Lower leg skin (tissue), 4 donors: ENCODE measurements around the gene CDH13. TPM values are rescaled to one million over a fixed set of nuclear protein-coding genes. Genes with fewer than 3 reads are reported as not detected.

Source experiments
- DNase-seq, 2 donors: peaks; one replicate each; pipeline ENCODE4 v3.0.0-alpha.2; 2019; ENCODE audit warnings: low spot score in 2 of 2
- H3K4me3 ChIP-seq: fragments of 200-600 bp; sonication (generic); 2 replicates; pipeline ENCODE4 v1.5.1; 2017; ENCODE audit warnings: mild to moderate bottlenecking, low read depth; ENCODE audit not compliant: poor library complexity, severe bottlenecking
- CTCF ChIP-seq, 3 donors: fragments of 450-650 bp; IDR thresholded peaks; one replicate each; pipeline ENCODE4 v1.5.1; 2016; ENCODE audit warnings: antibody characterized with exemption in 3 of 3, mild to moderate bottlenecking in 3 of 3, moderate library complexity in 2 of 3
- POLR2A ChIP-seq, 2 donors: fragments of 450-650 bp; IDR thresholded peaks; one replicate each; pipeline ENCODE4 v1.6.1; 2016 to 2017; ENCODE audit warnings: antibody characterized with exemption in 2 of 2, mild to moderate bottlenecking in 1 of 2, moderate library complexity in 1 of 2
- WGBS, 2 donors: methylation state at CpG; one replicate each; pipeline ENCODE4 v1.1.5; 2018; 5-methylcytosine and 5-hydroxymethylcytosine counted together
- intact Hi-C: fragments of 100-400 bp; cut with DNase I; formaldehyde crosslinking; loops from one replicate; pipeline ENCODE4 v1.15.0; 2023; ENCODE audit warnings: low total_unique reads
- total RNA-seq, 4 donors: library from RNA; depleted of rRNA; stranded (reverse); fragments of >200 nt; gene quantifications; one replicate each; pipeline ENCODE4 v1.1.0, GENCODE V29; 2016

Gene CDH13
- total RNA-seq, 4 donors from 2014 or later = 102 to 246 (median 155) TPM

- intact Hi-C loops = no loop called here
- DNase-seq = no peak
- no peak for TF ChIP-seq CTCF (IDR thresholded peaks at IDR 0.05)
- TF ChIP-seq POLR2A (IDR thresholded peaks at IDR 0.05) = no peak
- H3K4me3 ChIP-seq = no peak overlapping the region
- 83 to 87% methylated on average over 11 of the region's 11 CpGs for WGBS, 2 donors
Observed at GRCh38 chr16:82963653-82964052, 336.9 kb downstream of the CDH13 start.

- no peak for TF ChIP-seq POLR2A (IDR thresholded peaks at IDR 0.05)
- H3K4me3 ChIP-seq = no peak overlapping the region
- no peak for DNase-seq
- WGBS, 2 donors = 93 to 96% methylated on average over 5 of the region's 5 CpGs
- intact Hi-C loops = no loop called here
Observed at GRCh38 chr16:82965808-82966207, 339.0 kb downstream of the CDH13 start.

- H3K4me3 ChIP-seq = no peak overlapping the region
- no peak for DNase-seq
- intact Hi-C loops = no loop called here
- 88 to 94% methylated on average over 7 of the region's 7 CpGs for WGBS, 2 donors
- no peak for TF ChIP-seq CTCF (IDR thresholded peaks at IDR 0.05)
- no peak for TF ChIP-seq POLR2A (IDR thresholded peaks at IDR 0.05)
Observed at GRCh38 chr16:82967424-82967823, 340.7 kb downstream of the CDH13 start.

GRCh38 chr16:82971126-82971525 is 344.4 kb downstream of the CDH13 start:
- intact Hi-C loops = no loop called here

GRCh38 chr16:82972331-82972919 is 345.7 kb downstream of the CDH13 start:
- H3K4me3 ChIP-seq = no peak overlapping the region
- 55 to 59% methylated on average over 4 of the region's 4 CpGs for WGBS, 2 donors
- TF ChIP-seq POLR2A (IDR thresholded peaks at IDR 0.05) (no peak), CTCF (IDR thresholded peaks at IDR 0.05) (no peak)
- DNase-seq = no peak
- intact Hi-C loops = no loop called here

More at GRCh38 chr16:82971126-82971525, 344.4 kb downstream of the CDH13 start:
- no peak overlapping the region for H3K4me3 ChIP-seq
- DNase-seq = no peak
- 75 to 82% methylated on average over 5 of the region's 5 CpGs for WGBS, 2 donors
- no peak for TF ChIP-seq POLR2A (IDR thresholded peaks at IDR 0.05)
- TF ChIP-seq CTCF (IDR thresholded peaks at IDR 0.05) = no peak

- no peak overlapping the region for H3K4me3 ChIP-seq
- TF ChIP-seq POLR2A (IDR thresholded peaks at IDR 0.05) (no peak), CTCF (IDR thresholded peaks at IDR 0.05) (no peak)
- DNase-seq = no peak
- WGBS, 2 donors = 73 to 79% methylated on average over 4 of the region's 4 CpGs
- intact Hi-C loops = no loop called here
Observed at GRCh38 chr16:82979406-82980111, 352.8 kb downstream of the CDH13 start.
